Hematopoietic multipotent progenitor cell treated with erythropoietin and hydrocortisone succinate and interleukin-3 and kit ligand, for 6 days (in vitro differentiated cells): ENCODE data around the gene ZMYND10.
"Not testable (repeated sequence)": the region's sequence is repeated elsewhere in the genome, so short reads cannot be mapped to it uniquely, and the experiment has no call there.

Source experiments
- DNase-seq: peaks from one replicate; pipeline ENCODE4 v3.0.0-alpha.2; 2015

The ZMYND10 gene

GRCh38 chr3:50324351-50325112 lies 21.0 kb downstream of the ZMYND10 start:
- DNase-seq = peak; percentile 84

- DNase-seq = no peak
Measured at GRCh38 chr3:50323614-50324199, 21.8 kb downstream of the ZMYND10 start.

- no peak for DNase-seq
Measured at GRCh38 chr3:50323092-50323600, 22.4 kb downstream of the ZMYND10 start.

- no peak for DNase-seq
Measured at GRCh38 chr3:50322386-50323091, 23.0 kb downstream of the ZMYND10 start, which contains the start of gene HYAL2. Gene HYAL2 (minus strand): TSS chr3:50322745. CDS start chr3:50320489, 2,256 bp downstream.

GRCh38 chr3:50322115-50322385 lies 23.5 kb downstream of the ZMYND10 start:
- DNase-seq = no peak

GRCh38 chr3:50321336-50322114 lies 24.0 kb downstream of the ZMYND10 start:
- peak; percentile 94 for DNase-seq

GRCh38 chr3:50320853-50321335 lies 24.6 kb downstream of the ZMYND10 start:
- DNase-seq = peak; percentile 75

GRCh38 chr3:50319894-50320625 lies 25.5 kb downstream of the ZMYND10 start:
- DNase-seq = no peak

- DNase-seq = no peak
Measured at GRCh38 chr3:50319181-50319893, 26.2 kb downstream of the ZMYND10 start.

GRCh38 chr3:50318615-50319014 lies 26.9 kb downstream of the ZMYND10 start:
- DNase-seq = no peak

- DNase-seq = no peak
Measured at GRCh38 chr3:50318163-50318562, 27.4 kb downstream of the ZMYND10 start.

- DNase-seq = no peak
Measured at GRCh38 chr3:50317300-50317699, 28.2 kb downstream of the ZMYND10 start.

- DNase-seq = no peak
Measured at GRCh38 chr3:50316657-50317242, 28.8 kb downstream of the ZMYND10 start.

- DNase-seq = no peak
Measured at GRCh38 chr3:50314816-50315215, 30.7 kb downstream of the ZMYND10 start.

GRCh38 chr3:50314342-50314741 lies 31.2 kb downstream of the ZMYND10 start:
- DNase-seq = no peak

GRCh38 chr3:50312041-50312440 lies 33.5 kb downstream of the ZMYND10 start:
- not testable (repeated sequence) for DNase-seq

GRCh38 chr3:50304601-50305000 lies 40.9 kb downstream of the ZMYND10 start:
- DNase-seq = no peak

- peak; percentile 55 for DNase-seq
Measured at GRCh38 chr3:50303013-50303815, 42.3 kb downstream of the ZMYND10 start, which contains the start of gene HYAL1. Gene HYAL1 (minus strand): TSS chr3:50303574. CDS start chr3:50302956, 618 bp downstream.

GRCh38 chr3:50302095-50303012 lies 43.2 kb downstream of the ZMYND10 start:
- no peak for DNase-seq
